HS-5 (cell line): ENCODE data around the gene RAET1G.
"Not testable (repeated sequence)": the region's sequence is repeated elsewhere in the genome, so short reads cannot be mapped to it uniquely, and the experiment has no call there.

Experiments used
- DNase-seq: peaks from one replicate; pipeline ENCODE4 v3.0.0-alpha.2; 2012; ENCODE audit warnings: low read depth

Gene RAET1G

DNA sequence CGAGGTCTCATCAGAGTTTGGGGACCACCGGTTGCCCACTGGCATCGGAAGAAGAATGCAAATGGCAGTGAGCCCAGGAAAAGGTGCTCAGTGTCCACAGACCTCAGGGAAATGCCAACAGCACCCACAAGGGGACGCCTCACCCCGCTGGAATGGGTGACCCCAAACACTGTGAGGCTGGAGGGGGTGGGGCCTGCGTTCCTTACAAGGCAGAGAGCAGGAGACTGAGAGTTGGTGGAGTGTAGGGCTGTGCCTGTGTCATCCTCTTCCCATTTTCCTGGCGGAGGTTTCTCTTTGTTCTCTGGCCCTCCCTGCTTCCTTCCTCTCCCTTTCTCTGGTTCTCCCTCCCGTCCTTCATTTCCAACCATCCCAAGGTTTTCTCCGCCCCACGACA is 31.0 kb upstream of the RAET1G start:
- not testable (repeated sequence) for DNase-seq

DNA sequence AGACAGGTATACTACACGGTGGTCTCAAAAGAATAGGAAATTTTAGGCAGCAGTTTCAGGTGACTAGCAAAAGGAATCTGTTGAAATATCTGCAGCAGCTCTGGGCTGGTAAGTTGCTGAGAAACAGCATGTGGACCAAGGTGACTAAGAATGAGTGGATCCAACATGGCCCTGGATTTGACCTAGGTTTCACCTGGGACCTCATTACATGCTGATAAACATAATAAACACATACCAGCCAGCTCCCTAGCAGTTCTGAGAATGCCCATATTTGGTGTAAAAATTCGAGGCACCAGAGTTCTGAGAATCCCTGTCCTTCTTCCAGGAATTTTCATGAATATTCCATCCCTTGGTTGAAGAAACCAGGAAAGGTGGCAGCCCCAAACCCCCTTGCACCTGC is 30.5 kb upstream of the RAET1G start:
- DNase-seq = not testable (repeated sequence)

- DNase-seq = no peak
These were observed 28.7 kb upstream of the RAET1G start for GRCh38 chr6:149951626-149952025.

- DNase-seq = no peak
These were observed 28.2 kb upstream of the RAET1G start for GRCh38 chr6:149951096-149951495.

DNA sequence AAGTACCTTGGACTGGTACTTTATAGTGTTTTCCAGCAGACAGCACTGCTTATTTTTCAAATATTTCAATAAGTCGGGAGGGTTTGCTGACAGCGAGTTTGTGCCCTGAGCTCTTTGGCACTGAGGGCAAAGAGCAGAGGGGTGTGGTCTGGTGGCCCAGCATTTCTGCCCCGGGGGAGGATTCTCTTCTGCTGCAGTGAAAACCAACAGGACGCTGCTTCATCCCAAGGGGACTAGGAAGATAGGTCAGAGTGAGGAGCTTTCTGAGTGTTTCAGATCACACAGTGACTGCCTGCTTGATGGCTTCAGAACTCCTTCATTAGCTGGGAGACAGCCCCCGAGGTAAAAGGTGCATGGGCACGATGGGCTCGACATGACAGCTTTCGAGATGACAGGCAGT is 27.5 kb upstream of the RAET1G start:
- DNase-seq = no peak

DNA sequence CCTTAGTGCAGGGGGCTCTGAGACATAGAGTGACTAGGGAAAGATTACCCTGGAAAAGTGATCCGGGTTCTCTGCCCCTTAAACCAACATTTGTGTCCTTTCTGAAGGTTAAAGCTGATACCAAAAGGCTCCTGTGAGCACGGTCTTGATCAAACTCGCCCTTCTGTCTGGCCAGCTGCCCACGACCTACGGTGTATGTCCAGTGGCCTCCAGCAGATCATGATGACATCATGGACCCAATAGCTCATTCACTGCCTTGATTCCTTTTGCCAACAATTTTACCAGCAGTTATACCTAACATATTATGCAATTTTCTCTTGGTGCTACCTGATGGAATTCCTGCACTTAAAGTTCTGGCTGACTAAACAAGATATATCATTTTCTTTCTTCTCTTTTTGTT is 25.7 kb upstream of the RAET1G start:
- no peak for DNase-seq

DNA sequence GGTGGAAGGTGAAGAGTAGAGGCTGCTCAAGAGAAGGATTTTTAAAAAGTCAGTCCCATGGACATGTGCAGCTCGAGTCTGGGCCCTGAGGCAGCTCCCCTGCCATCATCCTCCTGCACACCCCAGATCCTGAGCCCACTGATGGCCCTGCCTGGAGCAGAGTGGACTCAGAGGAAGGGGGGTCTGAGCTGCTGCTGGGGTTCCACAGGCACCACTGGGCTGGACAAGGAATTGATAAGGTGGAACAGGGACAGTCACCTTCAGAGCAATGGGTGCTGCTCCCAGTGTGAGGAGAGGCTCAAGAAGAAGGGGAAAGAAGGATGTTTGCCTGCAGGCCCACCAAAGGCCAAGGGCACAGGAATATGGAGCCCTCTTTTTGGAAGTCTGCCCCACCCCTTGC is 25.1 kb upstream of the RAET1G start:
- DNase-seq = no peak

- not testable (repeated sequence) for DNase-seq
These were observed 24.6 kb upstream of the RAET1G start for GRCh38 chr6:149947533-149947932.

DNA sequence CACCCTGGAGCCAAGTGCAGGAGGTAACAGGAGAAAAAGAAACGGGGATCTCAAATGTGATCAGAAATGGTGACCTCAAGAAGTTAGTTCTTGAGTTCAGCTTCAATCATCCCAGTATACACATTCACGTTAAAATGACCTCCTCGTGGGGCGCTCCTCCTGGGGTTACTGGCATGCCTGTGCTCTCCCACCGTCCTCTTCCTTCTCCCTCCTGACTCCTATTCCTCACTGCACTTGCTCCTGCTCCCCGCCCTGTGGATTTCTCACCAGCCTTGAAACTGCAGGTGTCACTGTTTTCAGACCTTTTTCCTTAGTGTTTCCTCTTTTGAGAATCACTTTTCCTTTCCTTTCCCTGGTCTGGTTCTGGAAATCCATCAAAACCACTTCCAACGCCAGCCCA is 23.7 kb upstream of the RAET1G start:
- DNase-seq = not testable (repeated sequence)

DNA sequence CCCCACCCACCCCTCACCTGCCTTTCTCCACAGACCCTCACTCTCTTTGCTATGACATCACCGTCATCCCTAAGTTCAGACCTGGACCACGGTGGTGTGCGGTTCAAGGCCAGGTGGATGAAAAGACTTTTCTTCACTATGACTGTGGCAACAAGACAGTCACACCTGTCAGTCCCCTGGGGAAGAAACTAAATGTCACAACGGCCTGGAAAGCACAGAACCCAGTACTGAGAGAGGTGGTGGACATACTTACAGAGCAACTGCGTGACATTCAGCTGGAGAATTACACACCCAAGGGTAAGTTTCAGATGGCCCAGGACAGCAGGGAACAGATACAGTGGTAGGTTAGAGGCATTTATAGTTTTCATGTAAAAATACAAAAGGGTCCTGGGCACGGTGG is 22.4 kb upstream of the RAET1G start:
- not testable (repeated sequence) for DNase-seq

- not testable (repeated sequence) for DNase-seq
These were observed 20.4 kb upstream of the RAET1G start for GRCh38 chr6:149943321-149943720.

- no peak for DNase-seq
These were observed 19.5 kb upstream of the RAET1G start for GRCh38 chr6:149942461-149942829.

- DNase-seq = peak; percentile 85
These were observed 18.9 kb upstream of the RAET1G start, which contains the start of gene ULBP2 for GRCh38 chr6:149941583-149942460. ULBP2 (plus strand) TSS chr6:149942014; CDS start chr6:149942073, 59 bp downstream.

- no peak for DNase-seq
These were observed 17.7 kb upstream of the RAET1G start for GRCh38 chr6:149940672-149940982.

- no peak for DNase-seq
These were observed 17.2 kb upstream of the RAET1G start for GRCh38 chr6:149939909-149940671.

DNA sequence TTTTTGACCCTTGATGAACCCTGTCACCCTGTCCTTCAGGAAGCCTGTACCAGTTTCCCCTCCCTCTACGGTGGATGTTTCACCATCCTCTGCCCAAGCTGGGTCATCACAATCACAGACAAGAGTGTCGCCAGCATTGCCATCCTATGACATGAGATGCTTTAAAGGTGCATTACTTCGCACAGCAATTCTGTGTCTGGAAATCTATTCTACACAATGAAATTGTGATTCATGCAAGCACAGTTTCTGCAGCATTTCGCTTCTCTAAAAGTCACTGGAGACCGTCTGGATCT is 16.4 kb upstream of the RAET1G start:
- DNase-seq = no peak

GRCh38 chr6:149938571-149939355 is 15.8 kb upstream of the RAET1G start:
- no peak for DNase-seq

- not testable (repeated sequence) for DNase-seq
These were observed 15.2 kb upstream of the RAET1G start for GRCh38 chr6:149938013-149938570.

GRCh38 chr6:149936743-149937142 is 13.8 kb upstream of the RAET1G start:
- no peak for DNase-seq

DNA sequence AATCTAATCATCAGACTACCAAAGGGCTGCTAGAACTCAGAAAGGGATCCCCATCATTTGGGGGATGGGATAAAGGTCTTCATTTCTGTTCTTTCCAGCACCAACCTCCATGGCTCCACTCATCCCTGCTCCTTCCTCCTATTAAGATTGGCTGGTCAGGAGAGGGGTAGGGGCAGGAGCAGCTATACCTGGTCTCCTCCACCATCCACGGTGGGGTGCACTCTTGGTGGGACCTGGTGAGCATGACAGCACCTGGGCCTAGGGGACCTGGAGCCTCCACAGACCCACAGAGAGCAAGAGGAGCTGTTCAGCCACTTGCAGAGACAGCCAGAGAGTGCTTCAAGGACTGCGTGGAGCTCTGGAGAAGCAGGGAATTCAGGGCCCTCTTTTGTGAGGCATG is 12.7 kb upstream of the RAET1G start:
- no peak for DNase-seq

DNA sequence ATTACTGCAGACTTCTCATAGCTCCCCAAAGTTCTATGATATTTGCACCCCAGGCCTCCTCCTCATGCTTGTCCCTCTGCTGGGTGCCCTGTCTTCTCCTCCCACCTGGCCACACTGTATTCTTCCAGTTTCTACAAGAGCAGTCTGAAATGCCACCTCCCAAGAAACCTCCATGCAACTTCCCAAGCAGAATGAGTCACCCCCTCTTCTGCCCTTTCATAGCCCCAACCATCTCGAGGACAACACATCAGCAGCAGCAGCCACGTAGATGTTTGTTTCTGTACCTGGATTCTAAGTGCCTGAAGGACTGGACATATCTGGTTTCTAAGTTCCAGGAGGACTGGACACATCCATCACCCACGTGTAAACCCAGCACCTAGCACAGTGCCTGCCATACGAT is 12.3 kb upstream of the RAET1G start:
- no peak for DNase-seq
